Hematopoietic multipotent progenitor cell treated with erythropoietin and hydrocortisone succinate and interleukin-3 and kit ligand, for 4 days (in vitro differentiated cells): ENCODE results near the gene ETV2.
"Not testable (repeated sequence)": the region's sequence is repeated elsewhere in the genome, so short reads cannot be mapped to it uniquely, and the experiment has no call there.

ENCODE experiments used
- DNase-seq: peaks from one replicate; pipeline ENCODE4 v3.0.0-alpha.2; 2015

The ETV2 gene

GRCh38 chr19:35628565-35629331 is 12.8 kb upstream of the ETV2 start, which contains the start of gene RBM42:
Gene RBM42, plus strand, starts transcription at chr19:35629036. Its CDS starts 118 bp downstream, at chr19:35629154.
- peak; percentile 100 for DNase-seq

- DNase-seq, result no peak
Observed at GRCh38 chr19:35629332-35629633, 12.3 kb upstream of the ETV2 start.

GRCh38 chr19:35633727-35634440 is 7.7 kb upstream of the ETV2 start:
- DNase-seq, result no peak

GRCh38 chr19:35636651-35637050 is 4.9 kb upstream of the ETV2 start:
- no peak for DNase-seq

GRCh38 chr19:35637165-35637564 is 4.4 kb upstream of the ETV2 start:
- DNase-seq, result no peak

GRCh38 chr19:35639321-35639639 is 2.3 kb upstream of the ETV2 start:
- DNase-seq, result no peak

- no peak for DNase-seq
Observed at GRCh38 chr19:35639863-35640262, 1.7 kb upstream of the ETV2 start.

- DNase-seq, result no peak
Observed at GRCh38 chr19:35642312-35642711, 767 bp downstream of the ETV2 start.

GRCh38 chr19:35642798-35643254 is 1.3 kb downstream of the ETV2 start:
- DNase-seq, result no peak

- peak; percentile 92 for DNase-seq
Observed at GRCh38 chr19:35643255-35644205, 2.0 kb downstream of the ETV2 start.

- peak; percentile 99 for DNase-seq
Observed at GRCh38 chr19:35644206-35644986, 2.9 kb downstream of the ETV2 start.

- peak; percentile 92 for DNase-seq
Observed at GRCh38 chr19:35644987-35645679, 3.6 kb downstream of the ETV2 start.

GRCh38 chr19:35645680-35646511 is 4.4 kb downstream of the ETV2 start:
- no peak for DNase-seq

GRCh38 chr19:35648017-35648961 is 6.7 kb downstream of the ETV2 start, which contains the start of gene COX6B1:
Gene COX6B1, plus strand, starts transcription at chr19:35648323. Its CDS starts 2,921 bp downstream, at chr19:35651244.
- peak; percentile 100 for DNase-seq

- peak; percentile 58 for DNase-seq
Observed at GRCh38 chr19:35650581-35650980, 9.0 kb downstream of the ETV2 start.

GRCh38 chr19:35654828-35655227 is 13.3 kb downstream of the ETV2 start:
- not testable (repeated sequence) for DNase-seq

GRCh38 chr19:35655600-35655999 is 14.1 kb downstream of the ETV2 start:
- no peak for DNase-seq

GRCh38 chr19:35656700-35657099 is 15.2 kb downstream of the ETV2 start:
- DNase-seq, result no peak

- DNase-seq, result no peak
Observed at GRCh38 chr19:35657904-35658700, 16.6 kb downstream of the ETV2 start.
